Measurements from ENCODE around the gene CC2D2B. TPM values are rescaled to one million over a fixed set of nuclear protein-coding genes. Genes with fewer than 3 reads are reported as not detected.

Gene CC2D2B
- total and polyA plus RNA-seq, 8 donors: 0.09 to 0.55 (median 0.39) TPM; not detected in 2

GRCh38 chr10:95865814-95866466, 41.8 kb upstream of the CC2D2B start:
- TF ChIP-seq CTCF (IDR thresholded peaks at IDR 0.05): no peak
- ATAC-seq (peak in 1 of 4 donors; percentile 34), DNase-seq (peak in 1 of 6 donors; percentile 19), FAIRE-seq (no peak)
- Histone ChIP-seq H3K27ac (no peak overlapping the region), H3K27me3 (no peaks in the 10 kb centered on the region), H3K4me3 (no peak overlapping the region), H3K4me1 (no peaks in the 10 kb centered on the region), H3K36me3 (no peaks in the 10 kb centered on the region), H3K9me3 (no peaks in the 10 kb centered on the region)
- WGBS, 2 donors: 39 to 54% methylated on average over 6 of the region's 6 CpGs
- intact Hi-C loops (cut with DNase I): no loop called here

- no peak for DNase-seq
- peak in 1 of 4 donors; percentile 24 for ATAC-seq
- TF ChIP-seq CTCF (IDR thresholded peaks at IDR 0.05): no peak
- Histone ChIP-seq H3K4me3 (no peak overlapping the region), H3K4me1 (no peaks in the 10 kb centered on the region), H3K36me3 (no peaks in the 10 kb centered on the region), H3K9me3 (no peaks in the 10 kb centered on the region), H3K27me3 (no peaks in the 10 kb centered on the region), H3K27ac (no peak overlapping the region)
- no peak for FAIRE-seq
- 34 to 36% methylated on average over 2 of the region's 2 CpGs for WGBS, 2 donors
- intact Hi-C loops (cut with DNase I): no loop called here
These were observed 41.3 kb upstream of the CC2D2B start for GRCh38 chr10:95866467-95866842.

GRCh38 chr10:95867866-95868265, 39.9 kb upstream of the CC2D2B start:
- ATAC-seq (no peak), DNase-seq (no peak), FAIRE-seq (no peak)
- H3K36me3 ChIP-seq: no peaks in the 10 kb centered on the region
- H3K4me3 ChIP-seq: no peak overlapping the region
- TF ChIP-seq CTCF (IDR thresholded peaks at IDR 0.05): no peak
- no peaks in the 10 kb centered on the region for H3K27me3 ChIP-seq
- no peak overlapping the region for H3K27ac ChIP-seq
- no peaks in the 10 kb centered on the region for H3K4me1 ChIP-seq
- WGBS, 2 donors: 87% methylated on average over 4 of the region's 4 CpGs
- intact Hi-C loops (cut with DNase I): no loop called here
- H3K9me3 ChIP-seq: no peaks in the 10 kb centered on the region

GRCh38 chr10:95872158-95872711, 35.5 kb upstream of the CC2D2B start:
- no peak for DNase-seq

More at GRCh38 chr10:95872158-95872711, 35.5 kb upstream of the CC2D2B start:
- no peak for TF ChIP-seq CTCF (IDR thresholded peaks at IDR 0.05)
- intact Hi-C loops (cut with DNase I): no loop called here
- Histone ChIP-seq H3K4me1 (no peaks in the 10 kb centered on the region), H3K27me3 (no peaks in the 10 kb centered on the region), H3K27ac (no peak overlapping the region), H3K36me3 (no peaks in the 10 kb centered on the region), H3K9me3 (no peaks in the 10 kb centered on the region), H3K4me3 (no peak overlapping the region)
- FAIRE-seq (no peak), ATAC-seq (no peak)
- 49 to 100% methylated on average over 2 of the region's 2 CpGs for WGBS, 2 donors
